ENCODE measurements around the gene TGFBR2.

DNA sequence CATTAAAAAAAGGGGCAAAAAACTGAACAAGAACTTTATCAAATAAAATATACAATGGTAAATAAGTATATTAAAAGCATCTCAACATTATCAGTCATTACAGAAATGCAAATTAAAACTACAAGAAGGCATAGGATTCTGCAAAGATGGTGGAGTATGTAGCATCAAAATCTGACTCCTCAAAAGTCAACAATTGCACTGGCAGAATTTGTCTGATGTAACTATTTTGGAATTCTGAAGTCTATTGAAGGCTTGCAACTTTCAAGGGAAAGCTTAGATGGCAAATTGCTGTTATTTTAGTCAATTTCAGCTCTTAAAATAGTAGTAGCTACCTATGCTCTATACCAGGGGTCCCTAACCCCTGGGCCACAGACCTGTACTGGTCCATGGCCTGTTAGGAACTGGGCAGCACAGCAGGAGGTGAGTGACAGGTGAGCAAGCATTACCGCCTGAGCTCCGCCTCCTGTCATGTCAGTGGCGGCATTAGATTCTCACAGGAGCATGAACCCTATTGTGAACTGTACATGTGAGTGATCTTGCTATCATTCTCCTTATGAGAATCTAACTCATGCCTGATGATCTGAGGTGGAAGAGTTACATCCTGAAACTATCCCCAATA, 107.6 kb downstream of the TGFBR2 start:
- TF ChIP-seq, protein P1, sequence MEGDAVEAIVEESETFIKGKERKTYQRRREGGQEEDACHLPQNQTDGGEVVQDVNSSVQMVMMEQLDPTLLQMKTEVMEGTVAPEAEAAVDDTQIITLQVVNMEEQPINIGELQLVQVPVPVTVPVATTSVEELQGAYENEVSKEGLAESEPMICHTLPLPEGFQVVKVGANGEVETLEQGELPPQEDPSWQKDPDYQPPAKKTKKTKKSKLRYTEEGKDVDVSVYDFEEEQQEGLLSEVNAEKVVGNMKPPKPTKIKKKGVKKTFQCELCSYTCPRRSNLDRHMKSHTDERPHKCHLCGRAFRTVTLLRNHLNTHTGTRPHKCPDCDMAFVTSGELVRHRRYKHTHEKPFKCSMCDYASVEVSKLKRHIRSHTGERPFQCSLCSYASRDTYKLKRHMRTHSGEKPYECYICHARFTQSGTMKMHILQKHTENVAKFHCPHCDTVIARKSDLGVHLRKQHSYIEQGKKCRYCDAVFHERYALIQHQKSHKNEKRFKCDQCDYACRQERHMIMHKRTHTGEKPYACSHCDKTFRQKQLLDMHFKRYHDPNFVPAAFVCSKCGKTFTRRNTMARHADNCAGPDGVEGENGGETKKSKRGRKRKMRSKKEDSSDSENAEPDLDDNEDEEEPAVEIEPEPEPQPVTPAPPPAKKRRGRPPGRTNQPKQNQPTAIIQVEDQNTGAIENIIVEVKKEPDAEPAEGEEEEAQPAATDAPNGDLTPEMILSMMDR (conservative IDR thresholded peaks at IDR 0.05; ENCODE audit: low read depth in 2 of 2): no peak
- TF ChIP-seq CREB1 (CRISPR knock-in tag; IDR thresholded peaks at IDR 0.05; ENCODE audit: low read depth) (no peak), EZH2 (IDR thresholded peaks at IDR 0.05; ENCODE audit: low read depth, unreplicated experiment) (no peak), JUNB (IDR thresholded peaks at IDR 0.05; ENCODE audit: unreplicated experiment) (no peak), EZH2phosphoT487 (IDR thresholded peaks at IDR 0.05; ENCODE audit: unreplicated experiment) (no peak), NANOG (IDR thresholded peaks at IDR 0.05; ENCODE audit: borderline replicate concordance) (no peak), POLR2AphosphoS5 (IDR thresholded peaks at IDR 0.05; ENCODE audit: low read depth) (no peak), ZNF331 (CRISPR knock-in tag; IDR thresholded peaks at IDR 0.05; ENCODE audit: low read depth) (no peak), ZNF114 (CRISPR knock-in tag; IDR thresholded peaks at IDR 0.05) (no peak), STAT1 (IDR thresholded peaks at IDR 0.05; ENCODE audit: unreplicated experiment) (no peak)
- TF ChIP-seq, protein P2, sequence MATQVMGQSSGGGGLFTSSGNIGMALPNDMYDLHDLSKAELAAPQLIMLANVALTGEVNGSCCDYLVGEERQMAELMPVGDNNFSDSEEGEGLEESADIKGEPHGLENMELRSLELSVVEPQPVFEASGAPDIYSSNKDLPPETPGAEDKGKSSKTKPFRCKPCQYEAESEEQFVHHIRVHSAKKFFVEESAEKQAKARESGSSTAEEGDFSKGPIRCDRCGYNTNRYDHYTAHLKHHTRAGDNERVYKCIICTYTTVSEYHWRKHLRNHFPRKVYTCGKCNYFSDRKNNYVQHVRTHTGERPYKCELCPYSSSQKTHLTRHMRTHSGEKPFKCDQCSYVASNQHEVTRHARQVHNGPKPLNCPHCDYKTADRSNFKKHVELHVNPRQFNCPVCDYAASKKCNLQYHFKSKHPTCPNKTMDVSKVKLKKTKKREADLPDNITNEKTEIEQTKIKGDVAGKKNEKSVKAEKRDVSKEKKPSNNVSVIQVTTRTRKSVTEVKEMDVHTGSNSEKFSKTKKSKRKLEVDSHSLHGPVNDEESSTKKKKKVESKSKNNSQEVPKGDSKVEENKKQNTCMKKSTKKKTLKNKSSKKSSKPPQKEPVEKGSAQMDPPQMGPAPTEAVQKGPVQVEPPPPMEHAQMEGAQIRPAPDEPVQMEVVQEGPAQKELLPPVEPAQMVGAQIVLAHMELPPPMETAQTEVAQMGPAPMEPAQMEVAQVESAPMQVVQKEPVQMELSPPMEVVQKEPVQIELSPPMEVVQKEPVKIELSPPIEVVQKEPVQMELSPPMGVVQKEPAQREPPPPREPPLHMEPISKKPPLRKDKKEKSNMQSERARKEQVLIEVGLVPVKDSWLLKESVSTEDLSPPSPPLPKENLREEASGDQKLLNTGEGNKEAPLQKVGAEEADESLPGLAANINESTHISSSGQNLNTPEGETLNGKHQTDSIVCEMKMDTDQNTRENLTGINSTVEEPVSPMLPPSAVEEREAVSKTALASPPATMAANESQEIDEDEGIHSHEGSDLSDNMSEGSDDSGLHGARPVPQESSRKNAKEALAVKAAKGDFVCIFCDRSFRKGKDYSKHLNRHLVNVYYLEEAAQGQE (IDR thresholded peaks at IDR 0.05; ENCODE audit: unreplicated experiment): no peak
- TF ChIP-seq, protein P3, sequence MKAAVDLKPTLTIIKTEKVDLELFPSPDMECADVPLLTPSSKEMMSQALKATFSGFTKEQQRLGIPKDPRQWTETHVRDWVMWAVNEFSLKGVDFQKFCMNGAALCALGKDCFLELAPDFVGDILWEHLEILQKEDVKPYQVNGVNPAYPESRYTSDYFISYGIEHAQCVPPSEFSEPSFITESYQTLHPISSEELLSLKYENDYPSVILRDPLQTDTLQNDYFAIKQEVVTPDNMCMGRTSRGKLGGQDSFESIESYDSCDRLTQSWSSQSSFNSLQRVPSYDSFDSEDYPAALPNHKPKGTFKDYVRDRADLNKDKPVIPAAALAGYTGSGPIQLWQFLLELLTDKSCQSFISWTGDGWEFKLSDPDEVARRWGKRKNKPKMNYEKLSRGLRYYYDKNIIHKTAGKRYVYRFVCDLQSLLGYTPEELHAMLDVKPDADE (IDR thresholded peaks at IDR 0.05): no peak

All from GM23338 (cell line).